CD4-positive, alpha-beta T cell (primary cell): ENCODE results near the gene IFITM10. TPM values are rescaled to one million over a fixed set of nuclear protein-coding genes. Genes with fewer than 3 reads are reported as not detected.
A peak's percentile ranks its signal among the peaks of the same experiment; 100 is the strongest.

Source experiments
- ATAC-seq: fragments of 200-7000 bp; cut with Tn5 transposase; one replicate; pipeline ENCODE4 v1.10.0; 2022; ENCODE audit warnings: mild to moderate bottlenecking; ENCODE audit not compliant: poor library complexity
- CTCF ChIA-PET: fragments of 350-600 bp; sonication (Branson Sonifier 250); formaldehyde crosslinking; loops from one replicate; lab custom pipeline; 2021; ENCODE audit warnings: antibody characterized with exemption, inconsistent platforms; lab: Charles Lee
- POLR2A ChIA-PET: fragments of 350-600 bp; sonication (Branson Sonifier 250); formaldehyde crosslinking; loops from one replicate; lab custom pipeline; 2021; ENCODE audit warnings: antibody characterized with exemption, inconsistent platforms; lab: Charles Lee
- DNase-seq, 14 experiments: peaks; one replicate each; pipeline ENCODE4 v3.0.0-alpha.2; 2013 to 2020; ENCODE audit warnings: mixed read lengths in 2 of 14
- H3K27ac ChIP-seq, 2 donors: one replicate each; pipeline versions ENCODE4 v1.5.1 to v1.7.0; 2013; ENCODE audit warnings: low read length in 2 of 2, low read depth in 1 of 2, mild to moderate bottlenecking in 1 of 2
- H3K27me3 ChIP-seq, 2 experiments: 1 replicate in 1 of 2; 2 replicates in 1 of 2; pipeline versions ENCODE4 v1.6.1 to v1.7.0; 2013; ENCODE audit warnings: low read length in 2 of 2, control low read depth in 1 of 2, mild to moderate bottlenecking in 1 of 2, moderate library complexity in 1 of 2; ENCODE audit not compliant: insufficient read depth in 2 of 2, control insufficient read depth in 1 of 2
- H3K36me3 ChIP-seq: one replicate; pipeline ENCODE4 v1.6.1; 2013; ENCODE audit warnings: low read length, control low read depth; ENCODE audit not compliant: insufficient read depth
- H3K4me1 ChIP-seq: one replicate; pipeline ENCODE4 v1.6.1; 2013; ENCODE audit warnings: low read length, control low read depth; ENCODE audit not compliant: insufficient read depth
- H3K4me3 ChIP-seq: one replicate; pipeline ENCODE4 v1.5.1; 2013; ENCODE audit warnings: mild to moderate bottlenecking, low read length, moderate library complexity
- H3K9me3 ChIP-seq, 2 experiments: 1 replicate in 1 of 2; 2 replicates in 1 of 2; pipeline versions ENCODE4 v1.6.1 to v1.7.0; 2013; ENCODE audit warnings: low read length in 2 of 2, mild to moderate bottlenecking in 2 of 2, control low read depth in 1 of 2, moderate library complexity in 1 of 2; ENCODE audit not compliant: control insufficient read depth in 1 of 2, insufficient read depth in 1 of 2
- H3K27ac Mint-ChIP-seq: one replicate; pipeline ENCODE4 v1.8.0; 2020; ENCODE audit warnings: mixed read lengths
- H3K27me3 Mint-ChIP-seq: one replicate; pipeline ENCODE4 v1.8.0; 2021; ENCODE audit warnings: mixed read lengths
- H3K36me3 Mint-ChIP-seq: one replicate; pipeline ENCODE4 v1.8.0; 2021; ENCODE audit warnings: low read depth, mixed read lengths
- H3K4me1 Mint-ChIP-seq: one replicate; pipeline ENCODE4 v1.8.0; 2021; ENCODE audit warnings: low read depth, mixed read lengths
- H3K4me3 Mint-ChIP-seq: one replicate; pipeline ENCODE4 v1.8.0; 2020; ENCODE audit warnings: mild to moderate bottlenecking, mixed read lengths
- H3K9me3 Mint-ChIP-seq: one replicate; pipeline ENCODE4 v1.8.0; 2020; ENCODE audit warnings: mixed read lengths
- CTCF ChIP-seq: fragments of 200-600 bp; IDR thresholded peaks from one replicate; pipeline ENCODE4 v1.8.0; 2022; ENCODE audit warnings: antibody characterized with exemption, mild to moderate bottlenecking
- intact Hi-C, 2 experiments: fragments of 100-400 bp; cut with DNase I in 1 of 2; cut with micrococcal nuclease in 1 of 2; formaldehyde crosslinking; loops; one replicate each; pipeline versions ENCODE4 v1.15.1 to v1.9.0; 2023 to 2025; cut with DNase I, micrococcal nuclease
- total RNA-seq, 174 experiments: library from RNA in 2 of 174; stranded (reverse) in 2 of 174; gene quantifications; one replicate each; pipeline ENCODE4 v1.2.3 and lab custom pipeline; 2021 to 2026

The IFITM10 gene
- total RNA-seq, 2 experiments from 2014 or later: 1.7 TPM

GRCh38 chr11:1706634-1707400 lies 43.6 kb downstream of the IFITM10 start:
- DNase-seq (peak in 3 of 14 experiments; percentile 25 to 46 (median 31)), ATAC-seq (no peak)
- H3K4me1 ChIP-seq: peaks cover 4% of the 10 kb centered on the region
- no peaks in the 10 kb centered on the region for H3K36me3 ChIP-seq
- H3K4me1 Mint-ChIP-seq: peaks cover 18% of the 10 kb centered on the region
- no peak overlapping the region for H3K4me3 ChIP-seq
- H3K4me3 Mint-ChIP-seq: no peak overlapping the region
- H3K9me3 Mint-ChIP-seq: no peaks in the 10 kb centered on the region
- TF ChIP-seq CTCF: peak; percentile 21
- H3K27me3 ChIP-seq: peaks cover 0 to 3% of the 10 kb centered on the region in 2 experiments
- H3K9me3 ChIP-seq: peaks cover 6 to 8% of the 10 kb centered on the region in 2 experiments
- ChIA-PET CTCF (interaction anchor here (1.2 to 2.0 kb wide), 2 partner anchors 13 to 126 kb away, joined by 3 to 7 read pairs; no protein-coding TSS in a partner anchor), POLR2A (no interaction called here)
- H3K27ac ChIP-seq: no peak overlapping the region
- intact Hi-C loops: no loop called here
- H3K27ac Mint-ChIP-seq: no peak overlapping the region
- H3K27me3 Mint-ChIP-seq: no peaks in the 10 kb centered on the region
- peaks cover 2% of the 10 kb centered on the region for H3K36me3 Mint-ChIP-seq

DNA sequence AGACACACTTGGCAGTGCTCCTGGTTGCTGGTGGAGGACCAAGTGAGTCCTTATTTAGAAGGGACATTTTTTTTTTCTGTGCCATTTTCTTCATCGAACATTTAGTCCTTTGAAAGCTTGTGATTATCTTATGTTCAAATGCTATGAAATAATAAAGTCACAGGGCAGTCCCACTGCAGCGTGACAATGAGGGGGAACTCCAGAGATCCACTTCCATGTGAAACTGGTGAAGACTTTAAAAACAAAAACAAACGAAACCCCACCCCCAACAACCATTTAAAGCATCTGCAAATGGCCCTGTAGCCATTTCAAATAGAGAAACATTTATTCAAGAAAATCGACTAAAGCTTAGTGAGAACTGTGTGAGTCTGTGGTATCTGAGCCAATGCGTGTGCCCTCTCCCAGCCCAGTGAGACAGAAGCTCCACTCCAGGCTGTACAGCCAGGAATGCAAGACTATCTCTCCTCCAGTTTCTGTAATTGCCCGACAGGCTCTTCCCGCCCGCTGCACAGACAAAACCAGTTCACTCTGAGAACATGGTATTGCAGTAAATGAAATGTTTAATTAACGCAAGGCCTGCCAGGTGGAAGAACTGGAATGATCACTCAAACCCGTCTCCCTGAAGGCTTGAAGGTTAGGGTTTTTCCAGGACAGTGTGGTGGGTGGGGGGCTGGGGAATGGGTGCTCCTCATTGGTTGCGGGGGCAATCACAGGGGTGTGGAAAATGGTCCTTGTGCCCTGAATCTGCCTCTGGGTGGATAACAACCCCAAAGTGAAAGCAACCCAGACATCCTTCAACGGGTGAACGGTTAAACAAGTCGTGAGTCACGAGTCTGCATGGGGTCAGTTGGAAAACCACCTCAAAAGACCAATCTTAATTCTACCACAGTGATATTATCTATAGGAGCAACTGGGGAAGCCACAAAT lies 45.0 kb downstream of the IFITM10 start:
- H3K27me3 Mint-ChIP-seq: no peaks in the 10 kb centered on the region
- Histone ChIP-seq H3K27me3 (peaks cover 0 to 3% of the 10 kb centered on the region in 2 experiments), H3K36me3 (no peaks in the 10 kb centered on the region), H3K4me1 (peaks cover 11% of the 10 kb centered on the region), H3K9me3 (peaks cover 10 to 15% of the 10 kb centered on the region in 2 experiments), H3K4me3 (no peak overlapping the region), H3K27ac (no peak overlapping the region)
- H3K36me3 Mint-ChIP-seq: peaks cover 10% of the 10 kb centered on the region
- ChIA-PET POLR2A (no interaction called here), CTCF (no interaction called here)
- TF ChIP-seq CTCF: no peak
- DNase-seq: no peak
- H3K4me3 Mint-ChIP-seq: no peak overlapping the region
- peaks cover 33% of the 10 kb centered on the region for H3K4me1 Mint-ChIP-seq
- no peak for ATAC-seq
- H3K27ac Mint-ChIP-seq: no peak overlapping the region
- intact Hi-C loops: no loop called here
- peaks cover 6% of the 10 kb centered on the region for H3K9me3 Mint-ChIP-seq

GRCh38 chr11:1703146-1703545 lies 47.2 kb downstream of the IFITM10 start:
- no peaks in the 10 kb centered on the region for H3K27me3 Mint-ChIP-seq
- H3K27ac ChIP-seq: no peak overlapping the region
- ATAC-seq: no peak
- H3K4me1 ChIP-seq: peaks cover 11% of the 10 kb centered on the region
- H3K27ac Mint-ChIP-seq: no peak overlapping the region
- no peak overlapping the region for H3K4me3 Mint-ChIP-seq
- intact Hi-C loops: no loop called here
- TF ChIP-seq CTCF: no peak
- CTCF ChIA-PET: no interaction called here
- POLR2A ChIA-PET: no interaction called here
- no peak overlapping the region for H3K4me3 ChIP-seq
- H3K36me3 ChIP-seq: no peaks in the 10 kb centered on the region
- no peak for DNase-seq
- H3K27me3 ChIP-seq: peaks cover 0 to 3% of the 10 kb centered on the region in 2 experiments
- peaks cover 10% of the 10 kb centered on the region for H3K36me3 Mint-ChIP-seq
- H3K4me1 Mint-ChIP-seq: peaks cover 34% of the 10 kb centered on the region
- peaks cover 10 to 15% of the 10 kb centered on the region in 2 experiments for H3K9me3 ChIP-seq
- peaks cover 6% of the 10 kb centered on the region for H3K9me3 Mint-ChIP-seq
